NCI-H510A (cell line): ENCODE measurements around the gene ARHGAP44.

Experiments used
- DNase-seq: peaks from one replicate; lab custom pipeline; 2025; lab: John Stamatoyannopoulos, UW

Gene ARHGAP44

GRCh38 chr17:12899604-12900003 is 110.3 kb downstream of the ARHGAP44 start:
- no peak for DNase-seq

- no peak for DNase-seq
Measured at GRCh38 chr17:12900474-12900873, 111.2 kb downstream of the ARHGAP44 start.

- DNase-seq, result no peak
Measured at GRCh38 chr17:12902046-12902445, 112.7 kb downstream of the ARHGAP44 start.

GRCh38 chr17:12907477-12907876 is 118.2 kb downstream of the ARHGAP44 start:
- DNase-seq, result no peak

- no peak for DNase-seq
Measured at GRCh38 chr17:12909046-12909445, 119.7 kb downstream of the ARHGAP44 start.

GRCh38 chr17:12909511-12909910 is 120.2 kb downstream of the ARHGAP44 start:
- DNase-seq, result no peak

- no peak for DNase-seq
Measured at GRCh38 chr17:12911239-12911638, 121.9 kb downstream of the ARHGAP44 start.

- DNase-seq, result no peak
Measured at GRCh38 chr17:12917399-12917798, 128.1 kb downstream of the ARHGAP44 start.

GRCh38 chr17:12918142-12918541 is 128.8 kb downstream of the ARHGAP44 start:
- DNase-seq, result no peak

GRCh38 chr17:12922120-12922519 is 132.8 kb downstream of the ARHGAP44 start:
- no peak for DNase-seq

GRCh38 chr17:12924614-12925013 is 135.3 kb downstream of the ARHGAP44 start:
- DNase-seq, result no peak

GRCh38 chr17:12927001-12927400 is 137.7 kb downstream of the ARHGAP44 start:
- no peak for DNase-seq

- DNase-seq, result no peak
Measured at GRCh38 chr17:12927541-12928425, 138.5 kb downstream of the ARHGAP44 start.

GRCh38 chr17:12928736-12929135 is 139.4 kb downstream of the ARHGAP44 start:
- DNase-seq, result no peak

- DNase-seq, result no peak
Measured at GRCh38 chr17:12936501-12936900, 147.2 kb downstream of the ARHGAP44 start.

- no peak for DNase-seq
Measured at GRCh38 chr17:12940699-12941098, 151.4 kb downstream of the ARHGAP44 start.

GRCh38 chr17:12947047-12947446 is 157.7 kb downstream of the ARHGAP44 start:
- DNase-seq, result no peak

- no peak for DNase-seq
Measured at GRCh38 chr17:12952012-12952411, 162.7 kb downstream of the ARHGAP44 start.

GRCh38 chr17:12953156-12953555 is 163.9 kb downstream of the ARHGAP44 start:
- DNase-seq, result no peak

- no peak for DNase-seq
Measured at GRCh38 chr17:12955521-12955920, 166.2 kb downstream of the ARHGAP44 start.

- no peak for DNase-seq
Measured at GRCh38 chr17:12958786-12959185, 169.5 kb downstream of the ARHGAP44 start.

- no peak for DNase-seq
Measured at GRCh38 chr17:12959441-12959840, 170.1 kb downstream of the ARHGAP44 start.

GRCh38 chr17:12961655-12962054 is 172.4 kb downstream of the ARHGAP44 start:
- no peak for DNase-seq

- DNase-seq, result no peak
Measured at GRCh38 chr17:12963505-12963904, 174.2 kb downstream of the ARHGAP44 start.
